K562 (cell line): Measurements from ENCODE around the gene CELF4. TPM values are rescaled to one million over a fixed set of nuclear protein-coding genes. Genes with fewer than 3 reads are reported as not detected.

Experiments used
- ATAC-seq: fragments of 200-7000 bp; cut with Tn5 transposase; 3 replicates; pipeline ENCODE4 v1.9.1; 2020; ENCODE audit warnings: moderate library complexity
- BruUV-seq: library from RNA; stranded (reverse); fragments of 400-500 nt; replicated peaks from 2 replicates; lab custom pipeline; 2021; lab: Mats Ljungman, UMichigan
- CTCF ChIA-PET: fragments of 300-600 bp; formaldehyde crosslinking; extraction: SDS; loops from one replicate; lab custom pipeline; 2021; ENCODE audit warnings: low intra/inter-chr PET ratio; lab: Yijun Ruan, JAX
- POLR2A ChIA-PET: fragments of 300-600, 350-650 bp; sonication (Branson Sonifier 250); formaldehyde crosslinking; extraction: SDS; loops from one replicate; lab custom pipeline; 2021; ENCODE audit warnings: antibody characterized with exemption, inconsistent platforms; lab: Yijun Ruan, JAX
- DNase-seq, 4 experiments: peaks; one replicate each; pipeline versions ENCODE4 v3.0.0 to v3.0.0-alpha.2; 2011 to 2018; ENCODE audit warnings: low spot score in 3 of 4, mixed read lengths in 3 of 4; ENCODE audit errors: extremely low read depth in 1 of 4
- FAIRE-seq: peaks from 2 replicates; lab custom pipeline; 2011; peaks lifted over from hg19 to GRCh38; lab: Jason Lieb, UNC
- H2AFZ ChIP-seq: 2 replicates; pipeline ENCODE4 v1.6.0; 2011; ENCODE audit warnings: low read depth, low read length, control low read depth, inconsistent platforms
- H3K27ac ChIP-seq: fragments of 200-600 bp; 3 replicates; pipeline ENCODE4 v1.8.0; 2011; ENCODE audit warnings: low read depth, mild to moderate bottlenecking, control low read depth, inconsistent platforms, low read length, moderate library complexity, mixed read lengths; ENCODE audit errors: extremely low read depth
- H3K27me3 ChIP-seq, 2 experiments: fragments of 300-600 bp in 1 of 2; 2 replicates in 1 of 2; 3 replicates in 1 of 2; pipeline versions ENCODE4 v1.6.0 to v1.8.0; 2011; ENCODE audit warnings: inconsistent platforms in 2 of 2, low read length in 2 of 2, mild to moderate bottlenecking in 1 of 2, mixed read lengths in 1 of 2, moderate library complexity in 1 of 2; ENCODE audit not compliant: control insufficient read depth in 2 of 2, insufficient read depth in 2 of 2
- H3K36me3 ChIP-seq: fragments of 300-600 bp; 3 replicates; pipeline ENCODE4 v1.8.0; 2011; ENCODE audit warnings: mild to moderate bottlenecking, low read length, inconsistent platforms; ENCODE audit not compliant: control insufficient read depth, insufficient read depth
- H3K4me1 ChIP-seq, 2 experiments: fragments of 200-600 bp in 1 of 2; replicated peaks in 1 of 2; 2 replicates in 1 of 2; 3 replicates in 1 of 2; pipeline versions ENCODE4 v1.5.1 to v1.8.0; 2011; ENCODE audit warnings: inconsistent platforms in 2 of 2, low read length in 2 of 2, mild to moderate bottlenecking in 1 of 2, mixed read lengths in 1 of 2, moderate library complexity in 1 of 2; ENCODE audit not compliant: control insufficient read depth in 2 of 2, insufficient read depth in 2 of 2
- H3K4me2 ChIP-seq: 2 replicates; pipeline ENCODE4 v1.6.1; 2011; ENCODE audit warnings: low read length, control low read depth, inconsistent platforms, mixed read lengths; ENCODE audit not compliant: insufficient read depth
- H3K4me3 ChIP-seq: fragments of 200-600 bp; sonication (generic), shearing (Covaris generic); 2 replicates; pipeline ENCODE4 v1.5.1; 2016; ENCODE audit warnings: control low read depth, inconsistent platforms
- H3K79me2 ChIP-seq: fragments of 200-600 bp; 3 replicates; pipeline ENCODE4 v1.8.0; 2011; ENCODE audit warnings: low read length, inconsistent platforms; ENCODE audit not compliant: control insufficient read depth, insufficient read depth
- H3K9ac ChIP-seq, 2 experiments: 2 replicates each; pipeline versions ENCODE4 v1.6.0 to v1.6.1; 2011; ENCODE audit warnings: low read depth in 2 of 2, low read length in 2 of 2, control low read depth in 1 of 2, inconsistent platforms in 1 of 2, mild to moderate bottlenecking in 1 of 2, mixed read lengths in 1 of 2; ENCODE audit not compliant: insufficient read depth in 1 of 2
- H3K9me1 ChIP-seq: one replicate; pipeline ENCODE4 v1.6.0; 2011; ENCODE audit warnings: inconsistent platforms, mild to moderate bottlenecking, low read length, moderate library complexity; ENCODE audit not compliant: control insufficient read depth, insufficient read depth
- H3K9me3 ChIP-seq: replicated peaks from 2 replicates; pipeline ENCODE4 v1.5.1; 2011; ENCODE audit warnings: low read depth, low read length, inconsistent platforms; ENCODE audit not compliant: control insufficient read depth, insufficient read depth
- H4K20me1 ChIP-seq: replicated peaks from 2 replicates; pipeline ENCODE4 v1.6.1; 2011; ENCODE audit warnings: low read length, inconsistent platforms, mixed read lengths; ENCODE audit not compliant: control insufficient read depth, insufficient read depth
- MITF ChIP-seq: IDR thresholded peaks from 2 replicates; pipeline ENCODE4 v1.6.1; 2014; ENCODE audit warnings: antibody characterized with exemption
- PATZ1 ChIP-seq: fragments of 250-450 bp; sonication (Bioruptor Pico); IDR thresholded peaks from 2 replicates; pipeline ENCODE4 v1.5.0; 2020; ENCODE audit warnings: mild to moderate bottlenecking, borderline replicate concordance
- RBM17 ChIP-seq: fragments of 200-400 bp; formaldehyde crosslinking; IDR thresholded peaks from 2 replicates; pipeline ENCODE4 v1.6.1; 2017; ENCODE audit warnings: low read depth, mild to moderate bottlenecking, low read length, borderline replicate concordance
- SIN3B ChIP-seq: fragments of 450-650 bp; IDR thresholded peaks from 2 replicates; pipeline ENCODE4 v1.6.1; 2017; ENCODE audit warnings: low read depth, mild to moderate bottlenecking, moderate library complexity
- ZHX1 ChIP-seq: fragments of 150-350 bp; conservative IDR thresholded peaks from 2 replicates; pipeline ENCODE4 v1.6.1; 2014; ENCODE audit warnings: low read length
- ZNF263 ChIP-seq: sonication (generic); formaldehyde crosslinking; IDR thresholded peaks from 2 replicates; pipeline ENCODE4 v1.8.0; 2022; ENCODE audit warnings: mild to moderate bottlenecking, missing genetic modification reagents, borderline replicate concordance
- ZNF551 ChIP-seq: fragments of 250-450 bp; sonication (Bioruptor Pico); IDR thresholded peaks from 2 replicates; pipeline ENCODE4 v1.5.0; 2021; ENCODE audit warnings: mild to moderate bottlenecking, moderate library complexity
- ZNF592 ChIP-seq: fragments of 450-650 bp; IDR thresholded peaks from 2 replicates; pipeline ENCODE4 v1.6.1; 2017; ENCODE audit warnings: antibody characterized with exemption, mild to moderate bottlenecking
- WGBS: fragments of 100-300 bp; shearing (Covaris generic); methylation state at CpG from one replicate; pipeline ENCODE4 v1.1.6; 2016; ENCODE audit warnings: low coverage, mixed read lengths; ENCODE audit not compliant: insufficient coverage; ENCODE audit errors: missing lambda C conversion rate; 5-methylcytosine and 5-hydroxymethylcytosine counted together
- in situ Hi-C: fragments of 300-500 bp; cut with MboI; formaldehyde crosslinking; loops from 4 replicates; pipeline ENCODE4 v1.15.0; 2018; ENCODE audit warnings: inconsistent platforms, mixed read lengths
- intact Hi-C: fragments of 100-400 bp; cut with micrococcal nuclease; formaldehyde crosslinking; loops from 2 replicates; pipeline ENCODE4 v1.14.2; 2022
- polyA plus RNA-seq, 8 experiments: library from polyadenylated mRNA; depleted of rRNA in 4 of 8; stranded (reverse) in 5 of 8; unstranded in 3 of 8; fragments of >200 nt; fragmentation: Nextera tagmentation in 2 of 8; fragmentation: Illumina TruSeq in 1 of 8; extraction: Ambion mirVana in 2 of 8; extraction: Trizol in 1 of 8; gene quantifications; 2 replicates each; pipeline versions ENCODE4 v1.2.1 to v1.2.3, GENCODE V29; 2011 to 2014; ENCODE audit warnings: inconsistent platforms in 1 of 8, missing spikeins in 1 of 8
- total RNA-seq, 7 experiments: library from RNA; depleted of rRNA in 6 of 7; stranded (reverse); fragments of >200 nt in 6 of 7; fragmentation: Illumina TruSeq in 2 of 7; extraction: Trizol in 2 of 7; gene quantifications; 2 replicates each; pipeline versions ENCODE4 v1.2.1 to v1.2.3, GENCODE V29; 2011 to 2021; ENCODE audit warnings: low replicate concordance in 1 of 7

Gene CELF4
- total and polyA plus RNA-seq, 9 of the 15 experiments (the other 6 are each of a cell fraction or from before 2014, with no cell fraction given) = 0.04 to 0.24 (median 0.07) TPM; not detected in 3

- no peak for TF ChIP-seq ZNF263 (CRISPR knock-in tag)
- no peak for TF ChIP-seq PATZ1 (CRISPR knock-in tag)
- no peak for TF ChIP-seq MITF
These were observed 307.5 kb downstream of the CELF4 start (continued) for GRCh38 chr18:37258131-37258530.

- Histone ChIP-seq H3K4me2 (0 out of 2 replicates have a peak overlapping the region, but pooled peaks have one; percentile 57), H2AFZ (no peak overlapping the region), H3K79me2 (no peaks in the 10 kb centered on the region), H3K4me3 (no peak overlapping the region), H3K9ac (no peak overlapping the region), H3K4me1 (peaks cover 0 to 13% of the 10 kb centered on the region in 2 experiments; a peak in 2 of 5 replicates), H4K20me1 (no peaks in the 10 kb centered on the region; the same call in 1 of the 2 replicates), H3K9me3 (no peaks in the 10 kb centered on the region), H3K9me1 (no peaks in the 10 kb centered on the region), H3K27me3 (peaks cover 3 to 20% of the 10 kb centered on the region in 2 experiments; a peak in 4 of 5 replicates), H3K27ac (no peak overlapping the region), H3K36me3 (no peaks in the 10 kb centered on the region)
- ChIA-PET POLR2A (interaction anchor here (1.6 kb wide), 1 partner anchor 9 kb away, joined by 3 read pairs; no protein-coding TSS in a partner anchor), CTCF (no interaction called here)
- intact Hi-C loops = loop anchor here (10.0 kb wide), 1 partner anchor 310 kb away; no protein-coding TSS in a partner anchor
- no peak for DNase-seq
- no peak for FAIRE-seq
- 18% methylated on average over 12 of the region's 12 CpGs for WGBS
- in situ Hi-C loops = no loop called here
- ATAC-seq = no peak
- no TSS peak for BruUV-seq
- TF ChIP-seq ZHX1 = no peak
- TF ChIP-seq ZNF592 = no peak
- TF ChIP-seq SIN3B = no peak
- no peak for TF ChIP-seq ZNF551 (CRISPR knock-in tag)
- no peak for TF ChIP-seq RBM17
These were observed 310.6 kb downstream of the CELF4 start for GRCh38 chr18:37254973-37255372.
